K562 (cell line): ENCODE measurements around the gene HOXD12. TPM values are rescaled to one million over a fixed set of nuclear protein-coding genes. Genes with fewer than 3 reads are reported as not detected.

Experiments
- ATAC-seq: fragments of 200-7000 bp; cut with Tn5 transposase; 3 replicates; pipeline ENCODE4 v1.9.1; 2020; ENCODE audit warnings: moderate library complexity
- BruUV-seq: library from RNA; stranded (reverse); fragments of 400-500 nt; replicated peaks from 2 replicates; lab custom pipeline; 2021; lab: Mats Ljungman, UMichigan
- CTCF ChIA-PET: fragments of 300-600 bp; formaldehyde crosslinking; extraction: SDS; loops from one replicate; lab custom pipeline; 2021; ENCODE audit warnings: low intra/inter-chr PET ratio; lab: Yijun Ruan, JAX
- POLR2A ChIA-PET: fragments of 300-600, 350-650 bp; sonication (Branson Sonifier 250); formaldehyde crosslinking; extraction: SDS; loops from one replicate; lab custom pipeline; 2021; ENCODE audit warnings: antibody characterized with exemption, inconsistent platforms; lab: Yijun Ruan, JAX
- DNase-seq, 4 experiments: peaks; one replicate each; pipeline versions ENCODE4 v3.0.0 to v3.0.0-alpha.2; 2011 to 2018; ENCODE audit warnings: low spot score in 3 of 4, mixed read lengths in 3 of 4; ENCODE audit errors: extremely low read depth in 1 of 4
- FAIRE-seq: peaks from 2 replicates; lab custom pipeline; 2011; peaks lifted over from hg19 to GRCh38; lab: Jason Lieb, UNC
- H2AFZ ChIP-seq: 2 replicates; pipeline ENCODE4 v1.6.0; 2011; ENCODE audit warnings: low read depth, low read length, control low read depth, inconsistent platforms
- H3K27ac ChIP-seq: fragments of 200-600 bp; 3 replicates; pipeline ENCODE4 v1.8.0; 2011; ENCODE audit warnings: low read depth, mild to moderate bottlenecking, control low read depth, inconsistent platforms, low read length, moderate library complexity, mixed read lengths; ENCODE audit errors: extremely low read depth
- H3K27me3 ChIP-seq, 2 experiments: fragments of 300-600 bp in 1 of 2; 2 replicates in 1 of 2; 3 replicates in 1 of 2; pipeline versions ENCODE4 v1.6.0 to v1.8.0; 2011; ENCODE audit warnings: inconsistent platforms in 2 of 2, low read length in 2 of 2, mild to moderate bottlenecking in 1 of 2, mixed read lengths in 1 of 2, moderate library complexity in 1 of 2; ENCODE audit not compliant: control insufficient read depth in 2 of 2, insufficient read depth in 2 of 2
- H3K36me3 ChIP-seq: fragments of 300-600 bp; 3 replicates; pipeline ENCODE4 v1.8.0; 2011; ENCODE audit warnings: mild to moderate bottlenecking, low read length, inconsistent platforms; ENCODE audit not compliant: control insufficient read depth, insufficient read depth
- H3K4me1 ChIP-seq, 2 experiments: fragments of 200-600 bp in 1 of 2; replicated peaks in 1 of 2; 2 replicates in 1 of 2; 3 replicates in 1 of 2; pipeline versions ENCODE4 v1.5.1 to v1.8.0; 2011; ENCODE audit warnings: inconsistent platforms in 2 of 2, low read length in 2 of 2, mild to moderate bottlenecking in 1 of 2, mixed read lengths in 1 of 2, moderate library complexity in 1 of 2; ENCODE audit not compliant: control insufficient read depth in 2 of 2, insufficient read depth in 2 of 2
- H3K4me2 ChIP-seq: 2 replicates; pipeline ENCODE4 v1.6.1; 2011; ENCODE audit warnings: low read length, control low read depth, inconsistent platforms, mixed read lengths; ENCODE audit not compliant: insufficient read depth
- H3K4me3 ChIP-seq: fragments of 200-600 bp; sonication (generic), shearing (Covaris generic); 2 replicates; pipeline ENCODE4 v1.5.1; 2016; ENCODE audit warnings: control low read depth, inconsistent platforms
- H3K79me2 ChIP-seq: fragments of 200-600 bp; 3 replicates; pipeline ENCODE4 v1.8.0; 2011; ENCODE audit warnings: low read length, inconsistent platforms; ENCODE audit not compliant: control insufficient read depth, insufficient read depth
- H3K9ac ChIP-seq, 2 experiments: 2 replicates each; pipeline versions ENCODE4 v1.6.0 to v1.6.1; 2011; ENCODE audit warnings: low read depth in 2 of 2, low read length in 2 of 2, control low read depth in 1 of 2, inconsistent platforms in 1 of 2, mild to moderate bottlenecking in 1 of 2, mixed read lengths in 1 of 2; ENCODE audit not compliant: insufficient read depth in 1 of 2
- H3K9me1 ChIP-seq: one replicate; pipeline ENCODE4 v1.6.0; 2011; ENCODE audit warnings: inconsistent platforms, mild to moderate bottlenecking, low read length, moderate library complexity; ENCODE audit not compliant: control insufficient read depth, insufficient read depth
- H3K9me3 ChIP-seq: replicated peaks from 2 replicates; pipeline ENCODE4 v1.5.1; 2011; ENCODE audit warnings: low read depth, low read length, inconsistent platforms; ENCODE audit not compliant: control insufficient read depth, insufficient read depth
- H4K20me1 ChIP-seq: replicated peaks from 2 replicates; pipeline ENCODE4 v1.6.1; 2011; ENCODE audit warnings: low read length, inconsistent platforms, mixed read lengths; ENCODE audit not compliant: control insufficient read depth, insufficient read depth
- ARID3A ChIP-seq: IDR thresholded peaks from 2 replicates; pipeline ENCODE4 v1.6.1; 2012; ENCODE audit warnings: low read depth, low read length, improper control_type of control experiment, borderline replicate concordance
- BCOR ChIP-seq: fragments of 450-650 bp; IDR thresholded peaks from 2 replicates; pipeline ENCODE4 v1.6.1; 2016
- BDP1 ChIP-seq: IDR thresholded peaks from 3 replicates; pipeline ENCODE4 v1.6.1; 2011; ENCODE audit not compliant: insufficient read length, insufficient read depth
- CCAR2 ChIP-seq: fragments of 200-400 bp; formaldehyde crosslinking; IDR thresholded peaks from 2 replicates; pipeline ENCODE4 v1.6.1; 2017; ENCODE audit warnings: mild to moderate bottlenecking, low read depth, low read length
- PHF8 ChIP-seq: fragments of 200-600 bp; sonication (generic); IDR thresholded peaks from 2 replicates; pipeline ENCODE4 v1.6.1; 2012; ENCODE audit warnings: mixed run types, mild to moderate bottlenecking, inconsistent platforms, low read length, moderate library complexity, borderline replicate concordance
- PRMT5 ChIP-seq: sonication (generic); formaldehyde crosslinking; IDR thresholded peaks from 2 replicates; pipeline ENCODE4 v1.5.0; 2020; ENCODE audit warnings: missing genetic modification reagents
- RBM15 ChIP-seq: fragments of 200-400 bp; formaldehyde crosslinking; IDR thresholded peaks from 2 replicates; pipeline ENCODE4 v1.6.1; 2018; ENCODE audit warnings: mild to moderate bottlenecking, low read length, moderate library complexity; ENCODE audit not compliant: insufficient read depth
- RBM39 ChIP-seq: fragments of 200-400 bp; formaldehyde crosslinking; optimal IDR thresholded peaks from 2 replicates; pipeline ENCODE3; 2018; ENCODE audit warnings: low read depth, low read length
- SAFB2 ChIP-seq: fragments of 200-400 bp; formaldehyde crosslinking; IDR thresholded peaks from 2 replicates; pipeline ENCODE4 v1.6.1; 2018; ENCODE audit warnings: borderline replicate concordance, low read length, low read depth, moderate library complexity; ENCODE audit not compliant: severe bottlenecking
- ZBTB33 ChIP-seq: sonication (generic); formaldehyde crosslinking; IDR thresholded peaks from 2 replicates; pipeline ENCODE4 v1.8.1; 2023; ENCODE audit warnings: mild to moderate bottlenecking, missing genetic modification reagents
- ZNF354B ChIP-seq: fragments of 250-450 bp; sonication (Bioruptor Pico); IDR thresholded peaks from 2 replicates; pipeline ENCODE4 v1.4.0; 2020
- ZNF518B ChIP-seq: fragments of 250-450 bp; sonication (Bioruptor Pico); IDR thresholded peaks from 2 replicates; pipeline ENCODE4 v1.5.0; 2021; ENCODE audit warnings: mild to moderate bottlenecking, moderate library complexity
- WGBS: fragments of 100-300 bp; shearing (Covaris generic); methylation state at CpG from one replicate; pipeline ENCODE4 v1.1.6; 2016; ENCODE audit warnings: low coverage, mixed read lengths; ENCODE audit not compliant: insufficient coverage; ENCODE audit errors: missing lambda C conversion rate; 5-methylcytosine and 5-hydroxymethylcytosine counted together
- in situ Hi-C: fragments of 300-500 bp; cut with MboI; formaldehyde crosslinking; loops from 4 replicates; pipeline ENCODE4 v1.15.0; 2018; ENCODE audit warnings: inconsistent platforms, mixed read lengths
- intact Hi-C: fragments of 100-400 bp; cut with micrococcal nuclease; formaldehyde crosslinking; loops from 2 replicates; pipeline ENCODE4 v1.14.2; 2022
- polyA plus RNA-seq, 8 experiments: library from polyadenylated mRNA; depleted of rRNA in 4 of 8; stranded (reverse) in 5 of 8; unstranded in 3 of 8; fragments of >200 nt; fragmentation: Nextera tagmentation in 2 of 8; fragmentation: Illumina TruSeq in 1 of 8; extraction: Ambion mirVana in 2 of 8; extraction: Trizol in 1 of 8; gene quantifications; 2 replicates each; pipeline versions ENCODE4 v1.2.1 to v1.2.3, GENCODE V29; 2011 to 2014; ENCODE audit warnings: inconsistent platforms in 1 of 8, missing spikeins in 1 of 8
- total RNA-seq, 7 experiments: library from RNA; depleted of rRNA in 6 of 7; stranded (reverse); fragments of >200 nt in 6 of 7; fragmentation: Illumina TruSeq in 2 of 7; extraction: Trizol in 2 of 7; gene quantifications; 2 replicates each; pipeline versions ENCODE4 v1.2.1 to v1.2.3, GENCODE V29; 2011 to 2021; ENCODE audit warnings: low replicate concordance in 1 of 7

Gene HOXD12
- total and polyA plus RNA-seq, 9 of the 15 experiments (the other 6 are each of a cell fraction or from before 2014, with no cell fraction given) = not detected

GRCh38 chr2:176101216-176101830 is 1.7 kb downstream of the HOXD12 start (continued):
- TF ChIP-seq ARID3A (no peak), RBM39 (no peak)

- no peak overlapping the region for H3K27ac ChIP-seq
- in situ Hi-C loops = no loop called here
- FAIRE-seq (no peak), ATAC-seq (no peak), DNase-seq (no peak)
- no peaks in the 10 kb centered on the region for H3K9me3 ChIP-seq
- H3K4me3 ChIP-seq = no peak overlapping the region
- POLR2A ChIA-PET = interaction anchor here (0.5 kb wide), 1 partner anchor 1324 kb away, joined by 3 read pairs; no protein-coding TSS in a partner anchor
- H3K9ac ChIP-seq = no peak overlapping the region
- intact Hi-C loops = no loop called here
- peaks cover 66 to 87% of the 10 kb centered on the region in 2 experiments for H3K27me3 ChIP-seq
- H3K79me2 ChIP-seq = no peaks in the 10 kb centered on the region
- H3K36me3 ChIP-seq = no peaks in the 10 kb centered on the region
- no peak overlapping the region for H3K4me2 ChIP-seq
- H2AFZ ChIP-seq = no peak overlapping the region
- H3K9me1 ChIP-seq = no peaks in the 10 kb centered on the region
- H4K20me1 ChIP-seq = peaks cover 16% of the 10 kb centered on the region; the same call in 1 of the 2 replicates
- 0% methylated on average over 5 of the region's 5 CpGs for WGBS
- CTCF ChIA-PET = no interaction called here
- no TSS peak for BruUV-seq
- peaks cover 2 to 31% of the 10 kb centered on the region in 2 experiments; a peak in 4 of 5 replicates for H3K4me1 ChIP-seq
- no peak for TF ChIP-seq RBM15
- TF ChIP-seq CCAR2 = no peak
- TF ChIP-seq PRMT5 (CRISPR knock-in tag) = no peak
- TF ChIP-seq ZBTB33 (CRISPR knock-in tag) = no peak
- TF ChIP-seq ZNF518B (CRISPR knock-in tag) = no peak
- no peak for TF ChIP-seq PHF8
- TF ChIP-seq SAFB2 = no peak
- no peak for TF ChIP-seq BCOR
- no peak for TF ChIP-seq BDP1
- TF ChIP-seq ZNF354B (CRISPR knock-in tag) = no peak
Observed at GRCh38 chr2:176101842-176102241, 2.2 kb downstream of the HOXD12 start.
